HEK293 (cell line): ENCODE results near the gene ELK4.
A peak's percentile ranks its signal among the peaks of the same experiment; 100 is the strongest.

ENCODE experiments used
- CTCF ChIA-PET: fragments of 350-600 bp; formaldehyde crosslinking; extraction: SDS; loops from one replicate; lab custom pipeline; 2021; ENCODE audit warnings: antibody characterized with exemption; lab: Yijun Ruan, JAX
- POLR2A ChIA-PET: fragments of 300-600 bp; formaldehyde crosslinking; extraction: SDS; loops from one replicate; lab custom pipeline; 2020; ENCODE audit warnings: antibody characterized with exemption, inconsistent platforms; lab: Yijun Ruan, JAX
- H3K27ac ChIP-seq: fragments of 200-500 bp; sonication (Bioruptor generic); 2 replicates; pipeline ENCODE4 v1.5.1; 2014; ENCODE audit warnings: low read depth, low read length, control low read depth, inconsistent platforms; ENCODE audit errors: extremely low read depth
- H3K36me3 ChIP-seq, 2 experiments: fragments of 200-500 bp in 1 of 2; sonication (Bioruptor generic) in 1 of 2; 1 replicate in 1 of 2; 2 replicates in 1 of 2; pipeline ENCODE4 v1.5.1; 2014 to 2017; ENCODE audit warnings: inconsistent platforms in 2 of 2, low read length in 2 of 2; ENCODE audit not compliant: control insufficient read depth in 2 of 2, insufficient read depth in 1 of 2
- H3K4me1 ChIP-seq: fragments of 200-500 bp; sonication (Bioruptor generic); 2 replicates; pipeline ENCODE4 v1.5.1; 2014; ENCODE audit warnings: mild to moderate bottlenecking, low read length, inconsistent platforms; ENCODE audit not compliant: control insufficient read depth, insufficient read depth
- H3K4me3 ChIP-seq: 2 replicates; pipeline ENCODE4 v1.5.1; 2011; ENCODE audit warnings: low read depth, mild to moderate bottlenecking, control low read depth, low read length, moderate library complexity
- H3K9me3 ChIP-seq: fragments of 200-500 bp; sonication (Bioruptor generic); 2 replicates; pipeline ENCODE4 v1.5.1; 2014; ENCODE audit warnings: low read depth, low read length, inconsistent platforms; ENCODE audit not compliant: control insufficient read depth, insufficient read depth
- CTCF ChIP-seq: fragments of 450-650 bp; formaldehyde crosslinking; IDR thresholded peaks from 2 replicates; pipeline ENCODE4 v1.5.1; 2016; ENCODE audit warnings: missing biosample characterization, missing genetic modification characterization
- EGR2 ChIP-seq: fragments of 450-650 bp; formaldehyde crosslinking; IDR thresholded peaks from 2 replicates; pipeline ENCODE4 v1.5.1; 2016; ENCODE audit warnings: low read depth, missing biosample characterization, missing genetic modification characterization
- GLIS1 ChIP-seq: fragments of 450-650 bp; formaldehyde crosslinking; IDR thresholded peaks from 2 replicates; pipeline ENCODE4 v1.5.1; 2016; ENCODE audit warnings: missing biosample characterization, missing genetic modification characterization
- GLIS2 ChIP-seq: fragments of 450-650 bp; formaldehyde crosslinking; IDR thresholded peaks from 2 replicates; pipeline ENCODE4 v1.5.1; 2016; ENCODE audit warnings: missing biosample characterization, missing genetic modification characterization
- OSR2 ChIP-seq: fragments of 450-650 bp; formaldehyde crosslinking; IDR thresholded peaks from 2 replicates; pipeline ENCODE4 v1.5.1; 2016; ENCODE audit warnings: missing biosample characterization, missing genetic modification characterization
- REPIN1 ChIP-seq: fragments of 450-650 bp; formaldehyde crosslinking; IDR thresholded peaks from 2 replicates; pipeline ENCODE4 v1.5.1; 2017; ENCODE audit warnings: missing biosample characterization, missing genetic modification characterization, low read depth
- SP2 ChIP-seq: fragments of 450-650 bp; formaldehyde crosslinking; IDR thresholded peaks from 2 replicates; pipeline ENCODE4 v1.5.1; 2016; ENCODE audit warnings: missing biosample characterization, missing genetic modification characterization
- ZBTB8A ChIP-seq: fragments of 450-650 bp; formaldehyde crosslinking; IDR thresholded peaks from 2 replicates; pipeline ENCODE4 v1.5.1; 2016; ENCODE audit warnings: missing biosample characterization, missing genetic modification characterization
- ZFHX2 ChIP-seq: fragments of 450-650 bp; formaldehyde crosslinking; conservative IDR thresholded peaks from 2 replicates; pipeline ENCODE4 v1.5.1; 2016; ENCODE audit warnings: missing biosample characterization, missing genetic modification characterization
- ZIC2 ChIP-seq: fragments of 450-650 bp; formaldehyde crosslinking; IDR thresholded peaks from 2 replicates; pipeline ENCODE4 v1.5.1; 2016; ENCODE audit warnings: missing biosample characterization, missing genetic modification characterization
- ZNF10 ChIP-seq: fragments of 450-650 bp; formaldehyde crosslinking; IDR thresholded peaks from 2 replicates; pipeline ENCODE4 v1.5.1; 2017; ENCODE audit warnings: missing biosample characterization, missing genetic modification characterization
- ZNF174 ChIP-seq: fragments of 450-650 bp; formaldehyde crosslinking; IDR thresholded peaks from 2 replicates; pipeline ENCODE4 v1.5.0; 2017; ENCODE audit warnings: missing biosample characterization, mild to moderate bottlenecking, missing genetic modification characterization
- ZNF24 ChIP-seq: fragments of 450-650 bp; formaldehyde crosslinking; IDR thresholded peaks from 2 replicates; pipeline ENCODE4 v1.5.1; 2016; ENCODE audit warnings: missing biosample characterization, missing genetic modification characterization
- ZNF335 ChIP-seq: fragments of 450-650 bp; formaldehyde crosslinking; conservative IDR thresholded peaks from 2 replicates; pipeline ENCODE4 v1.5.1; 2016; ENCODE audit warnings: missing biosample characterization, missing genetic modification characterization
- ZNF423 ChIP-seq: fragments of 450-650 bp; formaldehyde crosslinking; IDR thresholded peaks from 2 replicates; pipeline ENCODE4 v1.5.1; 2016; ENCODE audit warnings: missing biosample characterization, missing genetic modification characterization
- ZNF600 ChIP-seq: fragments of 450-650 bp; formaldehyde crosslinking; IDR thresholded peaks from 2 replicates; pipeline ENCODE4 v1.5.1; 2016; ENCODE audit warnings: missing biosample characterization, missing genetic modification characterization
- ZNF621 ChIP-seq: fragments of 450-650 bp; formaldehyde crosslinking; IDR thresholded peaks from 2 replicates; pipeline ENCODE4 v1.5.1; 2017; ENCODE audit warnings: missing biosample characterization, missing genetic modification characterization
- ZNF629 ChIP-seq: fragments of 450-650 bp; formaldehyde crosslinking; IDR thresholded peaks from 2 replicates; pipeline ENCODE4 v1.5.1; 2017; ENCODE audit warnings: missing biosample characterization, missing genetic modification characterization
- TF ChIP-seq, protein P1 (sequence below): fragments of 450-650 bp; formaldehyde crosslinking; IDR thresholded peaks from 2 replicates; pipeline ENCODE4 v1.5.1; 2017; ENCODE audit warnings: missing biosample characterization, missing genetic modification characterization
- TF ChIP-seq, protein P2 (sequence below): fragments of 450-650 bp; formaldehyde crosslinking; IDR thresholded peaks from 2 replicates; pipeline ENCODE4 v1.5.1; 2016; ENCODE audit warnings: missing biosample characterization, missing genetic modification characterization
- TF ChIP-seq, protein P3 (sequence below): fragments of 450-650 bp; formaldehyde crosslinking; optimal IDR thresholded peaks from 2 replicates; pipeline ENCODE3; 2016; ENCODE audit warnings: missing biosample characterization, mild to moderate bottlenecking, missing genetic modification characterization

ELK4 gene

DNA sequence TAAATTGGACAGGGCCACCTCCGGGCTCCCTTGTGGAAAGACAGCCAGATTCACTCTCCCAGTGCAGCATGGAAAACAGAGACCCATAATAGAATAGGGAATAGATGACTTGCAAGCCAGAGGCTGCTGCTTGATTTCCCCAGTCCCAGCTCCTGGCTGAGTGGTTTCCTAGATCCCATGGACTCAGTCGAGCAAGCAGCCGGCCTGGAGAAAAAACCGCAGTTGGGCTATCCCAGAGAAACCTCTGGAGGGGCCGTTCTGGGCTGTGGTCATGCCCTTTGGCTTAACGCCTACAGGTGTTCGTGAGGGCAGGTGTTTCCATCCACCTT, 61.7 kb downstream of the ELK4 start:
- H3K9me3 ChIP-seq: no peaks in the 10 kb centered on the region
- H3K27ac ChIP-seq: no peak overlapping the region
- ChIA-PET CTCF (interaction anchor here (0.7 to 3.2 kb wide), 4 partner anchors 18 to 88 kb away, joined by 3 to 13 read pairs (median 4); no protein-coding TSS in a partner anchor), POLR2A (no interaction called here)
- no peak for TF ChIP-seq ZNF621
- H3K4me1 ChIP-seq: peaks cover 13% of the 10 kb centered on the region
- H3K36me3 ChIP-seq: no peaks in the 10 kb centered on the region
- no peak overlapping the region for H3K4me3 ChIP-seq

GRCh38 chr1:205569411-205570172, 62.2 kb downstream of the ELK4 start:
- Histone ChIP-seq H3K36me3 (no peaks in the 10 kb centered on the region), H3K4me3 (no peak overlapping the region), H3K9me3 (no peaks in the 10 kb centered on the region), H3K27ac (no peak overlapping the region), H3K4me1 (peaks cover 13% of the 10 kb centered on the region)
- CTCF ChIA-PET: interaction anchor here (0.7 to 1.9 kb wide), 6 partner anchors 18 to 338 kb away, joined by 3 to 5 read pairs (median 4); no protein-coding TSS in a partner anchor
- POLR2A ChIA-PET: interaction anchor here (1.0 kb wide), 1 partner anchor 63 kb away, joined by 3 read pairs; no protein-coding TSS in a partner anchor
- TF ChIP-seq, protein P1, sequence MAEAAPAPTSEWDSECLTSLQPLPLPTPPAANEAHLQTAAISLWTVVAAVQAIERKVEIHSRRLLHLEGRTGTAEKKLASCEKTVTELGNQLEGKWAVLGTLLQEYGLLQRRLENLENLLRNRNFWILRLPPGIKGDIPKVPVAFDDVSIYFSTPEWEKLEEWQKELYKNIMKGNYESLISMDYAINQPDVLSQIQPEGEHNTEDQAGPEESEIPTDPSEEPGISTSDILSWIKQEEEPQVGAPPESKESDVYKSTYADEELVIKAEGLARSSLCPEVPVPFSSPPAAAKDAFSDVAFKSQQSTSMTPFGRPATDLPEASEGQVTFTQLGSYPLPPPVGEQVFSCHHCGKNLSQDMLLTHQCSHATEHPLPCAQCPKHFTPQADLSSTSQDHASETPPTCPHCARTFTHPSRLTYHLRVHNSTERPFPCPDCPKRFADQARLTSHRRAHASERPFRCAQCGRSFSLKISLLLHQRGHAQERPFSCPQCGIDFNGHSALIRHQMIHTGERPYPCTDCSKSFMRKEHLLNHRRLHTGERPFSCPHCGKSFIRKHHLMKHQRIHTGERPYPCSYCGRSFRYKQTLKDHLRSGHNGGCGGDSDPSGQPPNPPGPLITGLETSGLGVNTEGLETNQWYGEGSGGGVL (tag by site-specific recombination): peak; percentile 87
- TF ChIP-seq ZNF10 (peak; percentile 74), ZNF629 (tag by site-specific recombination) (no peak), REPIN1 (no peak), GLIS2 (tag by site-specific recombination) (peak; percentile 63; the same call in 1 of the 2 replicates), SP2 (tag by site-specific recombination) (peak; percentile 44), ZNF335 (peak; percentile 60), OSR2 (0 out of 2 replicates have a peak, but pooled peaks have one; percentile 16), ZNF423 (tag by site-specific recombination) (peak; percentile 63; the same call in 1 of the 2 replicates), GLIS1 (tag by site-specific recombination) (peak; percentile 84), ZNF600 (0 out of 2 replicates have a peak, but pooled peaks have one; percentile 39), EGR2 (tag by site-specific recombination) (peak; percentile 97), ZNF24 (tag by site-specific recombination) (no peak), ZIC2 (tag by site-specific recombination) (peak; percentile 73), ZFHX2 (peak; percentile 98)
- TF ChIP-seq, all 188 proteins: peak for 12

GRCh38 chr1:205568469-205569361, 63.1 kb downstream of the ELK4 start:
- H3K4me3 ChIP-seq: peak overlapping the region; percentile 39
- TF ChIP-seq CTCF (tag by site-specific recombination) (peak; percentile 35; the same call in 1 of the 2 replicates), ZNF423 (tag by site-specific recombination) (peak; percentile 46; the same call in 1 of the 2 replicates), ZIC2 (tag by site-specific recombination) (peak; percentile 30; the same call in 1 of the 2 replicates), ZNF174 (tag by site-specific recombination) (no peak), OSR2 (no peak), ZBTB8A (peak; percentile 73)
- TF ChIP-seq, protein P2, sequence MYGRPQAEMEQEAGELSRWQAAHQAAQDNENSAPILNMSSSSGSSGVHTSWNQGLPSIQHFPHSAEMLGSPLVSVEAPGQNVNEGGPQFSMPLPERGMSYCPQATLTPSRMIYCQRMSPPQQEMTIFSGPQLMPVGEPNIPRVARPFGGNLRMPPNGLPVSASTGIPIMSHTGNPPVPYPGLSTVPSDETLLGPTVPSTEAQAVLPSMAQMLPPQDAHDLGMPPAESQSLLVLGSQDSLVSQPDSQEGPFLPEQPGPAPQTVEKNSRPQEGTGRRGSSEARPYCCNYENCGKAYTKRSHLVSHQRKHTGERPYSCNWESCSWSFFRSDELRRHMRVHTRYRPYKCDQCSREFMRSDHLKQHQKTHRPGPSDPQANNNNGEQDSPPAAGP: peak; percentile 77
- TF ChIP-seq, protein P3, sequence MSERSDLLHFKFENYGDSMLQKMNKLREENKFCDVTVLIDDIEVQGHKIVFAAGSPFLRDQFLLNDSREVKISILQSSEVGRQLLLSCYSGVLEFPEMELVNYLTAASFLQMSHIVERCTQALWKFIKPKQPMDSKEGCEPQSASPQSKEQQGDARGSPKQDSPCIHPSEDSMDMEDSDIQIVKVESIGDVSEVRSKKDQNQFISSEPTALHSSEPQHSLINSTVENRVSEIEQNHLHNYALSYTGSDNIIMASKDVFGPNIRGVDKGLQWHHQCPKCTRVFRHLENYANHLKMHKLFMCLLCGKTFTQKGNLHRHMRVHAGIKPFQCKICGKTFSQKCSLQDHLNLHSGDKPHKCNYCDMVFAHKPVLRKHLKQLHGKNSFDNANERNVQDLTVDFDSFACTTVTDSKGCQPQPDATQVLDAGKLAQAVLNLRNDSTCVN: peak; percentile 58
- peak overlapping the region; percentile 31; the same call in 1 of the 2 replicates for H3K27ac ChIP-seq
- no peaks in the 10 kb centered on the region for H3K36me3 ChIP-seq
- ChIA-PET CTCF (interaction anchor here (0.7 to 1.9 kb wide), 5 partner anchors 19 to 339 kb away, joined by 3 to 5 read pairs (median 4); no protein-coding TSS in a partner anchor), POLR2A (interaction anchor here (1.0 kb wide), 1 partner anchor 64 kb away, joined by 3 read pairs; no protein-coding TSS in a partner anchor)
- H3K4me1 ChIP-seq: peaks cover 13% of the 10 kb centered on the region
- H3K9me3 ChIP-seq: no peaks in the 10 kb centered on the region
